ENCODE measurements around the gene GSTO1.

DNA sequence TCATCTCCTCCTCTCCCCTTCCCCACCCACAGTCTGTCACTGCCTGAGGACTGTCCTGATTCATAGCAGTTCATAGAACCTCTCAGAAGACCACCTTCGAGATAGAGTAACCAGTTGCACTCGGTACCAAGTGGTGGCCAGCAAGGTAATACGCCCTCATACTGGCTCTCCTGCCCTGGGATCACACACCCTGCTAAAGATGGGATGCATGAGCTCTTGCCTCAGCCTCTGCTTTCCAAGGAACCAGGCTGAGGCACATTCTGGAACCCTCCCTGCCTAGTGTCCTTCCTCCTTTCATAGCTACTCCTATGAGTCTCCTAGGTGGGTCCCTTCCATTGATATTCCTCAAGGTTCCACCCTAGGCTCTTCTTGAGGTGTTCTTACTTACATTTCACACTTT, 38.1 kb upstream of the GSTO1 start:
- TF ChIP-seq, protein P1, sequence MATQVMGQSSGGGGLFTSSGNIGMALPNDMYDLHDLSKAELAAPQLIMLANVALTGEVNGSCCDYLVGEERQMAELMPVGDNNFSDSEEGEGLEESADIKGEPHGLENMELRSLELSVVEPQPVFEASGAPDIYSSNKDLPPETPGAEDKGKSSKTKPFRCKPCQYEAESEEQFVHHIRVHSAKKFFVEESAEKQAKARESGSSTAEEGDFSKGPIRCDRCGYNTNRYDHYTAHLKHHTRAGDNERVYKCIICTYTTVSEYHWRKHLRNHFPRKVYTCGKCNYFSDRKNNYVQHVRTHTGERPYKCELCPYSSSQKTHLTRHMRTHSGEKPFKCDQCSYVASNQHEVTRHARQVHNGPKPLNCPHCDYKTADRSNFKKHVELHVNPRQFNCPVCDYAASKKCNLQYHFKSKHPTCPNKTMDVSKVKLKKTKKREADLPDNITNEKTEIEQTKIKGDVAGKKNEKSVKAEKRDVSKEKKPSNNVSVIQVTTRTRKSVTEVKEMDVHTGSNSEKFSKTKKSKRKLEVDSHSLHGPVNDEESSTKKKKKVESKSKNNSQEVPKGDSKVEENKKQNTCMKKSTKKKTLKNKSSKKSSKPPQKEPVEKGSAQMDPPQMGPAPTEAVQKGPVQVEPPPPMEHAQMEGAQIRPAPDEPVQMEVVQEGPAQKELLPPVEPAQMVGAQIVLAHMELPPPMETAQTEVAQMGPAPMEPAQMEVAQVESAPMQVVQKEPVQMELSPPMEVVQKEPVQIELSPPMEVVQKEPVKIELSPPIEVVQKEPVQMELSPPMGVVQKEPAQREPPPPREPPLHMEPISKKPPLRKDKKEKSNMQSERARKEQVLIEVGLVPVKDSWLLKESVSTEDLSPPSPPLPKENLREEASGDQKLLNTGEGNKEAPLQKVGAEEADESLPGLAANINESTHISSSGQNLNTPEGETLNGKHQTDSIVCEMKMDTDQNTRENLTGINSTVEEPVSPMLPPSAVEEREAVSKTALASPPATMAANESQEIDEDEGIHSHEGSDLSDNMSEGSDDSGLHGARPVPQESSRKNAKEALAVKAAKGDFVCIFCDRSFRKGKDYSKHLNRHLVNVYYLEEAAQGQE (IDR thresholded peaks at IDR 0.05), result no peak
- TF ChIP-seq, protein P2, sequence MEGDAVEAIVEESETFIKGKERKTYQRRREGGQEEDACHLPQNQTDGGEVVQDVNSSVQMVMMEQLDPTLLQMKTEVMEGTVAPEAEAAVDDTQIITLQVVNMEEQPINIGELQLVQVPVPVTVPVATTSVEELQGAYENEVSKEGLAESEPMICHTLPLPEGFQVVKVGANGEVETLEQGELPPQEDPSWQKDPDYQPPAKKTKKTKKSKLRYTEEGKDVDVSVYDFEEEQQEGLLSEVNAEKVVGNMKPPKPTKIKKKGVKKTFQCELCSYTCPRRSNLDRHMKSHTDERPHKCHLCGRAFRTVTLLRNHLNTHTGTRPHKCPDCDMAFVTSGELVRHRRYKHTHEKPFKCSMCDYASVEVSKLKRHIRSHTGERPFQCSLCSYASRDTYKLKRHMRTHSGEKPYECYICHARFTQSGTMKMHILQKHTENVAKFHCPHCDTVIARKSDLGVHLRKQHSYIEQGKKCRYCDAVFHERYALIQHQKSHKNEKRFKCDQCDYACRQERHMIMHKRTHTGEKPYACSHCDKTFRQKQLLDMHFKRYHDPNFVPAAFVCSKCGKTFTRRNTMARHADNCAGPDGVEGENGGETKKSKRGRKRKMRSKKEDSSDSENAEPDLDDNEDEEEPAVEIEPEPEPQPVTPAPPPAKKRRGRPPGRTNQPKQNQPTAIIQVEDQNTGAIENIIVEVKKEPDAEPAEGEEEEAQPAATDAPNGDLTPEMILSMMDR (IDR thresholded peaks at IDR 0.05; ENCODE audit: low read depth, low read length, missing input control), result no peak
- no peak for TF ChIP-seq FOXA1 (IDR thresholded peaks at IDR 0.05)
- TF ChIP-seq YY1 (IDR thresholded peaks at IDR 0.05), result no peak
- no peak for TF ChIP-seq JUND (IDR thresholded peaks at IDR 0.05)
- no peak for TF ChIP-seq RXRA (IDR thresholded peaks at IDR 0.05)
- TF ChIP-seq RAD21 (IDR thresholded peaks at IDR 0.05), result no peak
- no peak for TF ChIP-seq EGR1 (IDR thresholded peaks at IDR 0.05; ENCODE audit: low read depth in 2 of 2)
